Activated CD8-positive, alpha-beta memory T cell treated with anti-CD3 and anti-CD28 coated beads for 36 hours (primary cell): Measurements from ENCODE around the gene NCBP3. TPM values are rescaled to one million over a fixed set of nuclear protein-coding genes. Genes with fewer than 3 reads are reported as not detected.

ENCODE experiments used
- CTCF ChIA-PET: fragments of 350-600 bp; sonication (Branson Sonifier 250); formaldehyde crosslinking; loops from one replicate; lab custom pipeline; 2021; ENCODE audit warnings: antibody characterized with exemption; lab: Charles Lee
- POLR2A ChIA-PET: fragments of 350-600 bp; sonication (Branson Sonifier 250); formaldehyde crosslinking; loops from one replicate; lab custom pipeline; 2021; ENCODE audit warnings: antibody characterized with exemption; lab: Charles Lee
- total RNA-seq, 2 experiments: library from RNA; stranded (reverse); gene quantifications; one replicate each; pipeline ENCODE4 v1.2.3, GENCODE V29; 2021

Gene NCBP3
- total RNA-seq, 2 experiments from 2014 or later = 43.8 to 45.4 TPM

- ChIA-PET POLR2A (no interaction called here), CTCF (interaction anchor here (0.7 to 4.9 kb wide), 6 partner anchors 10 to 99 kb away, joined by 3 to 111 read pairs (median 10); partner anchors contain the start of gene NCBP3)
Measured at GRCh38 chr17:3828852-3829232, 17.2 kb downstream of the NCBP3 start.

GRCh38 chr17:3828151-3828851 lies 17.7 kb downstream of the NCBP3 start:
- ChIA-PET CTCF (interaction anchor here (0.7 to 4.9 kb wide), 13 partner anchors 10 to 146 kb away, joined by 3 to 111 read pairs (median 6); partner anchors contain the start of genes HASPIN, ITGAE and NCBP3), POLR2A (no interaction called here)

- POLR2A ChIA-PET = interaction anchor here (0.6 kb wide), 2 partner anchors 98 to 201 kb away, joined by 5 read pairs; no protein-coding TSS in a partner anchor
- CTCF ChIA-PET = interaction anchor here (0.6 to 4.9 kb wide), 24 partner anchors 9 to 145 kb away, joined by 3 to 111 read pairs (median 4); partner anchors contain the start of genes HASPIN, ITGAE and NCBP3
Measured at GRCh38 chr17:3827124-3827773, 18.8 kb downstream of the NCBP3 start.

DNA sequence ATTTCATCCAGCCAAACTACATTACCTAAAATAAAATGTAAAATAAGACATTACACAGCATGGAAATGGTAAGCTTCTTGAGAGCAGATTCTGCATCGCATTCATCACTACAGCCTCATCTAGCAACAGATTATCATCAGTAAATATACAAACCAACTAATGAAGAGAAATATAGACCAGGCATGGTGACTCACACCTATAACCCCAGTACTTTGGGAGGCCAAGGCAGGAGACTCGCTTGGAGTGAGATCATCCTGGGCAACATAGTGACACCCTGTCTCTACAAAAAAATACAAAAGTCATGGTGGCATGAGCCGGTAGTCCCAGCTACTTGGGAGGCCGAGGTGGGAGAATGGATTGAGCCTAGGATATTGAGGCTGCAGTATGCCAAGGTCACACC lies 19.9 kb downstream of the NCBP3 start:
- ChIA-PET CTCF (interaction anchor here (0.8 to 4.9 kb wide), 11 partner anchors 9 to 142 kb away, joined by 3 to 111 read pairs (median 6); partner anchors contain the start of genes HASPIN and NCBP3), POLR2A (no interaction called here)

DNA sequence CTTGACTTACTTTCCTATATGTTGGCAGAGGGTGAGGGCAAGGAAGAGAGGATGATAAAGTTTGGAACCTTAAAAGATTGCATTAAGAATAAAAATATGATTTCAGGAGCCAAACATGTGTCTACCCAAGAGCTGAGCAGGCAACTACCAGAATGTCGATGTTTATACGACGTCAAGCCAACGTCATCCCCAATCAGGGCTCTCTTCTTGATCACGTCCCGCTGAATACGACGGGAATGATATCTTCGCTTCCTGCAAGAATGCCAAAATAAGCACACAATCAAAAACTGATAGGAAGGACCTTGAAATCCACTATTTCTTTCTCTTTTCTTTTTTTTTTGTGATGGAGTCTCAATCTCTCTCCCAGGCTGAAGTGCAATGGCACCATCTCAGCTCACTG lies 24.9 kb downstream of the NCBP3 start:
- ChIA-PET CTCF (no interaction called here), POLR2A (no interaction called here)

- ChIA-PET POLR2A (no interaction called here), CTCF (interaction anchor here (2.2 kb wide), 1 partner anchor 9 kb away, joined by 7 read pairs; no protein-coding TSS in a partner anchor)
Measured at GRCh38 chr17:3818786-3819185, 27.3 kb downstream of the NCBP3 start.

DNA sequence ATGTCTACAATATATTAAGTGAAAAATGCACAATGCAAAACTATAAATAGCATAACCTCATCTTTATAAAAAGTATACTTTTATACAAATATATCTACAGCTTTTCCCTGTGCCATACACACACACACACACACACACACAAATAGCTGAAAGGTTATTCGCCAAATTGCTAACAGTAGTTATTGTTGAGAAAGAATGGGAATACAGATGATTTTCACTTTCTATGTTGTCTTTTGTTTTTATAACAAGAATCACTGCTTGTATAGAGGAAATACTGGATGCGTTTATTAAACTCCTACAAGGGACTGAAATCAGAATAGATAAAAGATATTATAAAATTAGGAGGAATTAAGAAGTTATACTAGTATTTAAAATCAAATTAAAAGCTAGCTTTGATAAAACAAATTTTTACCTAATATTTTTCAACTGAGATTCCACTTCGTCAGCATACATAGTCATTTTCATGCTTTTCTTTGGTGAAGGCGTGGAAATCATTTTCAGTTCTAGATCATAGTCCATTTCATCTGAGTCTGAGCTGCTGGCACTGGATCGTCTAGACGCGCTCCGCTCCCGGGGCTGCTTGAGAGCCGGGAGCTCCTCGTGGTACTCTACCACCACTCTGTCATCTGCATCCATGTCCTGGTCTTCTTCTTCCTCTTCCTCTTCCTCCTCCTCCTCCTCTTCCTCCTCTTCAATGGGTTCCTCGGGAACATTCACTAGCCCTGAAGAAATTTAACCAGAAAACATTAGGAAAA lies 28.0 kb downstream of the NCBP3 start:
- CTCF ChIA-PET = interaction anchor here (2.1 to 2.7 kb wide), 3 partner anchors 9 to 83 kb away, joined by 7 to 9 read pairs (median 8); no protein-coding TSS in a partner anchor
- POLR2A ChIA-PET = interaction anchor here (0.5 kb wide), 1 partner anchor 79 kb away, joined by 4 read pairs; no protein-coding TSS in a partner anchor

DNA sequence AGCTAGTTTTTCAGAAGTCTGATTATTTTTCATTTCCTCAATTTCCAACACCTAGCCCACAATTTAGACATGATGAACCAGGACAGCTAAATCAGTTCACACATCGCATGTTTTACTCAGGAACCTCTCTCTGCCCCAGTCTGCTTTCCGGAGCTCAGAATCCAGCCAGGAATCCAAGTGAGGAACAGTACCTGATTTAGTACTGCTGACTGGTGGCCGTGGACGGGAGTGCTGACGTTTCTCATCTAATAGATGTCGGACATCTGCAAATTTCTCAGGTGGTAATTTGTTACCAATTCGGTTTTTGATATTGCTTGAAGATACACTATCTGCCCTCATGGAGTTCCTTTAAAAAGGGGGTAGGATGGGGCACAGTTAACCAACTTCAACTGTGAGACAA lies 30.1 kb downstream of the NCBP3 start:
- POLR2A ChIA-PET = no interaction called here

DNA sequence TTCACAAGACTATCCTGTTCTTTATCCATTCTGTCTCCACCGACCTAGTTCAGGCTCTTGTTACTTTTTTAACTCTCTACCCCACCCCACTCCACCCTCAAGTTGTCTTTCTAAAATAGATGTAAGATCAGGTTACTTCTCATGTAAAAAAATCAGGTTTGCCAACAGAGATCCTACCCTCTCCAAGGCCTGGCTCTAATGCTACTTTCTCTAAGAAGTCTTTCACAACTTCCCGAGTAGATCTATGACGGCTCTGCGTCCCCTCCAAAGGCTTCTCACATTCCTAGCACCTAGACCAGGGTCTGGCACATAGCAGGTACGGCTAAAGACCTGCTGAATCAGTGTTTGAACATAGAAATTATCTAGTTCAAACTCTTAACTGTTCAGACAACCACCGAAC lies 30.9 kb downstream of the NCBP3 start:
- CTCF ChIA-PET = interaction anchor here (0.7 to 1.7 kb wide), 2 partner anchors 11 to 77 kb away, joined by 3 to 8 read pairs; no protein-coding TSS in a partner anchor
- POLR2A ChIA-PET = no interaction called here

More for the DNA sequence above, 30.1 kb downstream of the NCBP3 start:
- CTCF ChIA-PET = interaction anchor here (1.7 to 2.7 kb wide), 2 partner anchors 78 to 81 kb away, joined by 8 read pairs; no protein-coding TSS in a partner anchor

GRCh38 chr17:3814361-3814760 lies 31.7 kb downstream of the NCBP3 start:
- POLR2A ChIA-PET = no interaction called here
- CTCF ChIA-PET = interaction anchor here (0.7 to 1.7 kb wide), 2 partner anchors 11 to 77 kb away, joined by 3 to 8 read pairs; no protein-coding TSS in a partner anchor

DNA sequence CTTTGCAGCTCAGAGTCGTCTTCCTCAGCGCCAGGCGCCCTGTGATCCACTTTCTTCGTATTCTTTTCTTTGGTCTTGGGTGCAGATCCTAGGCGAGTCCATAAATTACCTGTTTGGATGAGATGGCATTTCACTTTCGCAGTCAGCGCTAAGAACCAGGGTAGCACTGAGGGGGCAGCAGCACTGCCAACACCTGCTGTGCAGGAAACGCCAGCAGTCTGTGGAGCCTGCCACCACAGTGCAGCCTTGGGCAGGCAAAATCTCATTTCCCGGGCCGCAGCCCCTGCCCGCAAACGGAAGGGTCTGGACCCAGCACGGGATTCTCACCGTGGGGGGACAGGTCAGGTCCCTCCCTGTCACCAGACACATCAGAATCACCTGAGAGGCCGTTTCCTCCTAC lies 32.9 kb downstream of the NCBP3 start:
- ChIA-PET CTCF (interaction anchor here (1.4 kb wide), 1 partner anchor 75 kb away, joined by 7 read pairs; no protein-coding TSS in a partner anchor), POLR2A (no interaction called here)

- CTCF ChIA-PET = interaction anchor here (1.4 kb wide), 1 partner anchor 75 kb away, joined by 7 read pairs; no protein-coding TSS in a partner anchor
- POLR2A ChIA-PET = no interaction called here
Measured at GRCh38 chr17:3812771-3813170, 33.3 kb downstream of the NCBP3 start.

DNA sequence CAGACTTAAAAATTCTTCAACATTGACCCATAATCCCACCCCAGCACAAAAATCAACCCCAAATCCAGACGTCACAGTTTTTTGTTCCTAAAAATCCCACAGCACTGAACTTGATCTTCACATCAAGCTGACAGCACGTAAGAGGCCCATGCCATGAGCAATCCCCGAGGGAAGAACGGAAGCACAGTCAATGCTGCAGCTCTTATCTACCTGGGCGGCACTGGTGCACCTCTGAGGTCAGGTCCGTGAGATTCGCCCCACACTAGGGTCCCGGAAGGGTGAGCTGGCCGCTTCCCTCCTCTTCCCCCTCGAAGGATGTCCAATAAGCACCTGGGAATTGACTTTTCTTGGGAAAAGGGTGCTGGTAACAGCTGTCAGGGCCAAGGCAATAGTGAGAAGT lies 33.8 kb downstream of the NCBP3 start:
- CTCF ChIA-PET = interaction anchor here (1.4 kb wide), 1 partner anchor 74 kb away, joined by 7 read pairs; no protein-coding TSS in a partner anchor
- POLR2A ChIA-PET = interaction anchor here (0.5 kb wide), 1 partner anchor 15 kb away, joined by 4 read pairs; no protein-coding TSS in a partner anchor

DNA sequence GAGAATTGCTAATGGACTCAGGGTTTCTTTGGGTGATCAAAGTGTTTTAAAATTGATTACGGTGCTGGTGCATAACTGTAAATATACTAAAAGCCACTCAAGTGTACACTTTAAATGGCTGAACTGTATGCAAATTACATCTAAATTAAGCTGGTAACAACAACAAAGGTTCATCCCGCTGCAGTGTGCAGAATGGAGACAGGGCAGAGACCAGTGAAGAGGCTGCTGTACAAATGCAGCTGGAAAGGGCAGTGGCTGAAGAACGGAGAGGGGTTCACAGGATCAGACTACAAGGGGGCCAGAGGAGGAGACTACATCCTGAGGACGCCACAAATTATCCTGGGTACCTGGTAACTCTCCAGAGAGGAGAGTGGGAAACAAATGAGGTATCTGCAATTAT lies 36.0 kb downstream of the NCBP3 start:
- ChIA-PET CTCF (interaction anchor here (1.1 to 2.2 kb wide), 2 partner anchors 72 to 127 kb away, joined by 3 to 12 read pairs; no protein-coding TSS in a partner anchor), POLR2A (no interaction called here)

DNA sequence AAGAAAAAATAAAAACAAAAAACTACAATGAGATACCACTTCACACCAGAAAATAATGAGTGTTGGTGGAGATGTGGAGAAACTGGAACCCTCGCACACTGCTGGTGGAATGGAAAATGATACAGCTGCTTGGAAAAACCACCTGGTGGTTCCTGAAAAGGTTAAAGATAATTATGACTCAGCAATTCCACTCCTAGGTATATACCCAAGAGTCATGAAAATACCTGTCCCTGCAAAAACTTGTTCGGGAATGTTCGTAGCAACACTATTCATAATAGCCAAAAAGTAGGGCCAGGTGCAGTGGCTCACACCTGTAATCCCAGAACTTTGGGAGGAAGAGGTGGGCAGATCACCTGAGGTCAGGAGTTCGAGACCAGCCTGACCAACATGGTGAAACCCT lies 36.9 kb downstream of the NCBP3 start:
- POLR2A ChIA-PET = no interaction called here
- CTCF ChIA-PET = interaction anchor here (2.2 kb wide), 1 partner anchor 71 kb away, joined by 12 read pairs; no protein-coding TSS in a partner anchor

- CTCF ChIA-PET = interaction anchor here (0.7 to 2.3 kb wide), 3 partner anchors 12 to 71 kb away, joined by 5 to 8 read pairs (median 5); no protein-coding TSS in a partner anchor
- POLR2A ChIA-PET = no interaction called here
Measured at GRCh38 chr17:3808701-3809100, 37.3 kb downstream of the NCBP3 start.

- ChIA-PET POLR2A (no interaction called here), CTCF (interaction anchor here (0.8 to 1.5 kb wide), 2 partner anchors 10 to 22 kb away, joined by 4 to 7 read pairs; no protein-coding TSS in a partner anchor)
Measured at GRCh38 chr17:3805581-3805980, 40.5 kb downstream of the NCBP3 start.

DNA sequence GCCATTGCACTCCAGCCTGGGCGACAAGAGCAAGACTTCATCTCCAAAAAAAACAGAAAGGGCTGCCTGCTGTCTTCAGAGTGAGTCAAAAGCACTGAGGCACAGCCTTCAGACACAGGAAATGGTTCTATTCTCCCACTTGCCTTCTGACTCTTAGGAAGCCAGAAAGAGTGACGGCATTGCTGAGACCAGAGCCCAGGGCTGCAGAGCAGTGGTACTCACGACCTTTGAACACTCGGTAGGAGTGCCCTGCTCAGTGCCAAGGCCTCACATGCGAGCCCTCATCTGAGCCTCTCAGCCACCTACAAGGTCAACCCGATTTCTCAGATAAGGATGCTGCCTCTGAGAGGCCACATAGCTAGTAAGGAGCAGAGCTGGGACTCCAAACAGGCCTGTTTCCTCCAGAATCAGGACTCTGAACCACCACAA lies 41.5 kb downstream of the NCBP3 start:
- CTCF ChIA-PET = interaction anchor here (2.0 kb wide), 1 partner anchor 67 kb away, joined by 9 read pairs; no protein-coding TSS in a partner anchor
- POLR2A ChIA-PET = no interaction called here
